DMS153 treated with DMSO at 0.1 percent for 48 hours (cell line): ENCODE results near the gene FFAR4.

Experiments used
- DNase-seq: peaks from one replicate; lab custom pipeline; 2025; ENCODE audit not compliant: unreplicated experiment; lab: John Stamatoyannopoulos, UW

Gene FFAR4

DNA sequence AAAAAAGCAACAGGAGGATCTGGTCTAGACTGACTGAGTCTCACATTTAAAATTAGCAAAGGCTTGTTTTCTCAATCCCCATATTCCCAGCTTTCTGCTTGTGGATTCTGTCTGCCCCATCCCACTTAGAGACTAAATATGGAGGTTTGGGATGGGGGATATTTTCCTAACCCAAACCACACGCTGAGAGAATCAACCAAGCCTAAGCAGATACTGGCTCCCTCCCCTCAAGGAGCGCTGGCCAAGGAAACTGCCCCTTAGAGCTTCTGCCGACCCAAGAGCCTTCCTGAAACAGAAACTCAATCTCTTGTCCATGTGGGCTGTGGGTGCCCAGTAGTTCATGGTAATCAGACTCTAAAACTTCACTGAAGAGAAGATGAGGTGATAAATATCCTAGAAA is 3.9 kb downstream of the FFAR4 start:
- no peak for DNase-seq

DNA sequence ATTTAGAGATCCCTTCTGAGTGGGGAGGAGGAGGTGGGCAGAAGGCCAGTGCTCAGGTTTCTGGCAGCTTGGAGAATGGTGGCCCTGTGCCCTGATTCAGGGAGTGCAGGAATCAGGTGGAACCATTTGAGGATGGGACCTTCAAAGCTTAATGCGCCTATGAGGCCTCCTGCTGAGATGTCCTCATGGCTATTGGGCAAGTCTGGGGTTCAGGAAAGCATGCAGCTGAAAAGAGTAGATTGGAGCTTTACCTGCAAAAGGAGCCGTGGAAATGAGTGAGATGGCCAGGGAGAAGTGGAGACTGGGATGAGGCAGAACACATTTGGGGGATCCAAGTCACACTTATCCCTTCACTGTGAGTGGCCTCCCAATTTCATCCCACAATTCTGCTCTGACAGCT is 6.1 kb downstream of the FFAR4 start:
- no peak for DNase-seq

DNA sequence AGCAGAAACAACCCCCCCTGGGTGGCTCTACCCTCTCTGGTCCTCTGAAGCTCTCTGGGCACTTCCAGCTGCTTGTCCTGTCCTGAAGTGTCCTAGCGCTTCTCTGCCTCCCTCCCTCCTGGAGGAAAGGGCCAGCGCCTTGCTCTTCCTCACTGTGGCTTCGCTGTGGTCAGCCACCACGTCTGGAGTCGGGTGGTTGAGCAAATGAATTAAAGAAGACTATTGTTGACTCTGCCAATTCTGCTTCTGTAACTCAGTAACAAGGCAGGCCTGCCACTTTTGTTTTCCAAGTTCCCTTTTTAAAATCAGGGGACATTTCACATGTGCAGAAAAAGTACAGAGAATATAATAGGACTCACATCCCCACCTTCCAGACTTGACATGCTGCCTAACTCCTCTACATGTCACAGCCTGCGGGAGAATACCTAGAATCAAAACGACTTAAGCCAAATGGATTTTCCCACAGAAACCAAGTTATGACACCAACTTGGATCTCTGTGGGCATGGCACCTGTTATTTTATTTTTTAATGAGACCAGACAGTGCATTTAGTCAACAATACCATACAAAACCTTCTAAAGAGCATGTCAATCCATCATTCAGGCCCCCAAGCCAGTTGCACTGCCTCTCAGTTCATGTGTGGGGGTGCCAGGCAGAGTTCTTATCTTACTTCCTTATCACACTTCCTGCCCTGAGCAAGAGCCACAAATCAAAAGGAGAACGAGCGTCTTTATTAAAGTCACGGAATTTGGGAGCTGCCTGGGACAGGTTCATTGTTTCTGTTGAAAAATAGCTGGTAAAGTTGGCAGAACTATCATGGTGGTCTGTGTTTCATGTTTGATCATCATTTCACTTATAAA is 6.8 kb downstream of the FFAR4 start:
- no peak for DNase-seq

DNA sequence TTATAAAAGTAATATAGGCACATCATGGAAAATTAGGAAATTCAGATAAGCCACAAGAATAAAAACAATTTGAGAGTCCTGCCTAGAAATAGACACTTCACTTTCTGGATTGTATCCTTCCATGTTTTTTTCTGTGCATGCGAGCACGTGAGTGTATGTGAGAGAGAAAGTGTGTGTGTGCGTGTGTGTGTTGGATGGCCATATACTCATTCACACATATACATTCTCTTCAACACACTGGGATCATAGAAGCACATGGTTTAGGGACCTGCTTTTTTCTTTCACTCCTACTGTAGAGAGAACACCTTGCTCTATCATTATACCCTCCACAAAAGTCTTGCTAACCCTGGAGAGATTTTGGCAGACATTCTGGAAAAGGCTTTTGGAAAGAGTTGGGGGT is 7.5 kb downstream of the FFAR4 start:
- no peak for DNase-seq

DNA sequence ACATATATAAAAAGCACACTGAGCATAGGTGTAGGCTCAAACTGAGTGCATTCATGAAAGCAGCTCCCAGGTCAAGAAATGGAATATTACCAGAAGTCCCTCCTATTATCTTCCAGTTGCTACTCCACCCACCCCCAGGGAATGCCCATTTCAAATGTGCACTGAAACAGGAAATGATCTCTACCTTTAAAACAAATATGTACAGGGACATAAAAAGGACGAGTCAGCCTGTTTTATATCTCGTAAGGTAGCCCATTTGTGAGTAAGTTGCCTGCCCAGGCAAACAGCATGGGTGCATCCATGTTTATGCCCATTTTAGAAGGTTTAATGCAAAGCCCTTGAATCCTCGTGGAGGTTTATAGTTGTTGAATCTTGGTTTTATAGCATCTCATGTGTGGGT is 10.4 kb downstream of the FFAR4 start:
- DNase-seq, result peak; percentile 72

DNA sequence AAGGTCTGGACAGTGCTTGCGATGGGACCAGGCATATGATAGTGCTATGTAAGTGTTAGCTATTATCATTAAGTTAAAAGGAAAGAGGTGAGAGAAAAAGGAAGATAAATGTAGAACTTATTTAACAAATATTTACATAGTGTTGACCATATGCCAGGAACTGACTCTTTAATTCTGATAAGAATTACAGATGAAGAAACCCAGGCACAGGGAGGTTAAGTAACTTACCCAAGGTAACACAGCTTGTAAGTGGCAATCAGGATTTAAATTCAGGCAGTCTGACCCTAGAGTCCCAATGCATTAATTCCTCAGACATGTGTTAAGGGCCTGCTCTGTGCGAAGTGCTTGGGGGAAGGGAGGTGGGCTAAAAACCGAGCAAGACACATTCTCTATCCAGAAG is 11.1 kb downstream of the FFAR4 start:
- no peak for DNase-seq

DNA sequence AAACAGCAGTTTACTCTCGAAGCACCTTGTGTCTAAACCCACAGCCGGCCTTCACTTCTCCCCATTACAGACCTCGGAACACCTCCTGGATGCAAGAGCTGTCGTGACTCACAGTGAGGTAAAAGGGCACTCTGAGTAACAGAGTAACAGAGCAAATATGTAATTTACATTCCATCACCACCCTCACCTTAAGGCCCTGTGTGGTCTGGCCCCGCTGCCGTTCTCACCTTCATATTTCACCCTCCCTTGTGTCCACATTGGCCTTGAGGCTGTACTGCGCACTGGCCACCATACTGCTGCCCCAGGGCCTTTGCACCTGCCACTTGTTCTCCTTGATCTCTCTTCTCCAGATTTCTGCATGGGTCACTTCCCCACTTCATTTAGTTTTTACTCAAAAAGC is 12.6 kb downstream of the FFAR4 start:
- DNase-seq, result no peak

DNA sequence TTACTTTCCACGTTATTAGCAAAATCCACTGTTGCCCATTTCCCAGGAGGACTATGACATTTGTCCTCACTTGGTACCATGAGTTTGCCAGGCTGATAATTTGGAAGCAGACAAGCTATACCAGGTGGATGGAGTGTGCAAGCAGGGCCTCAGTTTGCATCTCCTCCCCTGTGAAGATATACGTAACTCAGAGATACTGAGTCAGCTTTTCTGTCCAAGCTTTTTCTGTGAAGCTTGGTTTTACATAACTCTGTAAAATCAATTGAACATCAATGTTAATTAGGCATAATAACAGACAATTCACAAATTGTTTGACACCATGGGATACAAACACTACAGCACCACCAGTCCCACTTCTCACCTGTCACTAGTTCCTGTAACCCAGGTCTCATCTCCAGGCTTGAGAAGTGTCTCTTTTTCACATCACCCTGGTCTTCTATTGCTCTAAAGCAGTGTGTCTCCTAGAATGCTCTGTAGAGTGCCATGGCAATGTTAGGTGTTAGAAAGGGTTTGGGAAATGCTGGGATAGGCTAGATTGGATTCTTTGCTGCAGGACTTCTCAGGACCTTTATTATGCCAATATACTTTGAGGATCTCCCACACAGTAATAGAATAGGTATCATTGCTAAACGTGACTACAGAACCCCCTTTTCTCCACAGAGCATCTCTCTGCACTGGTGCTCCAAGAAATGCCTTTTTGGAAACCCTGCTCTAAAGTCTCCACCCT is 13.7 kb downstream of the FFAR4 start:
- DNase-seq, result no peak

DNA sequence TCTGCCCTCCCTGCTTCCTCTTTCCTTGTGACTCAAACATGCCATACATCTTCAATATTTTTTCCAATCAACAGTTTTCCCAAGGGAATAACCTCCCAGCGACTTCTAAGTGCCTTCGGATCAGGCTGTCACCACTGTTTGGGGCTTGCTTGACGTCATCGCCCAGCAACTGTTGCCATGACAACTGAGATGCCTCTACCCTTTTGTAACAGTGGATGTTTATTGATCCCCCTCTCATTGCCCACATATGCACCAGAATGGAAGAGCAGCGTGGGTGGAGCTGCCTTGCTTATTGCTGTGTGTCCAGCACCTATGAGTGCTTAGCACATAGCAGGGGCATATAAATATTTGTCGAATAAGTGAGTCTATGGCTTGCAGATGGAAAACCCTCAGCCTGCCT is 14.4 kb downstream of the FFAR4 start:
- peak; percentile 35 for DNase-seq

DNA sequence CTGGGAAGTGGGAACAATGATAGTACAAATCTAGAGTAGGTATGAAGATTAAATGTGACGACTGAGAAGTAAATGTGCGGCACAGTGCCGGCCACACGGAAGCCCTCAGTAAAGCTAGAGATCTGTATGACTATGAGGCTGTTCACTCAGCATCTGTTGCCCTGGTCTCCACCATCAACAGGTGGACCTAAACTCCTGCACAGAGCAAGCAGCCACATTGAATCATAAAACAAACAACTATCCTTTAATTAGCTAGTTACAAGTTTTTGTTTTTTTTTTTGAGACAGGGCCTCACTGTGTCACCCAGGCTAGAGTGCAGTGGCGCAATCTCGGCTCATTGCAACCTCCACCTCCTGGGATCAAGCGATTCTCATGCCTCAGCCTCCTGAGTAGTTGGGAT is 18.0 kb downstream of the FFAR4 start:
- DNase-seq, result no peak

DNA sequence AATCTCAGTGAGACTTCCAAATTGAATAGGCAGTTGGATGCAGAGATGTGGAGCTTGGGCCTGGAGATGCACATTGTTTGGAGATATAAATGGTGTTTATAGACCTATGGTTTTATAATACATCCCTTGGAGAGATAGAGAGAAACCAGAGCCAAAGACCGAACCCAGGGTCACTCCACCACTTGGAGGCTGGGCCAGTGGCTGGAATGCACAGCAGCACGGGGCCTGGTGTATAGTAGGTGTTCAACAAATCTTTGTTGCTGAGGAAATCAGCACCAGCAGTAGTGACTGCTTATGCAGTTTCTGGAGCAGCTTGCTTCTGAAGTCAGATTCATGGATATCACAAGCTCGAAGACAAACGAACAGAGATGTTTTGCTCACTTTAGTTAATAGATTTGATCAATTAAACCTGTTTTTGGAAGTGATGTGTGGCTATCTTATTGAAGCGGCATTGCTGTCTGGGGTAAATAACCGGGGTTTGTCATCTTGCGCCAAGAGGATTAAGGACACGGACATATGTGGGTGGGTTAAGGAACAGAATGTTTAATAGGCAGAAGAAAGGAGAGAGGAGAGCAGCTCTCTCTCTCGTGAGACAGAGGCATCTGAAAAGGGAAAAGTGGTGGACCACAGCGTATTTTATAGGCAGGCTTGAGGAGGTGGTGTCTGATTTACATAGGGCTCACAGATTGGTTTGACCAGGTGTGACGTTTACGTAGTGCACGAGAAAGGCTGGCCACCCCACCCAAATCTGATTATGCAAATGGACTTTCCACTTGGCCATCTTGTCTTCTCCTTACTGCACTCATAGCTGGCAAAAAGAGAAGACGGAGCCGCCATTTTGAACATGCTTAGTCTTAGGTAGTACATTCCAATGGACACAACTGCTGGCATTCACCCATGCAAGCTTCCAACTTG is 23.4 kb downstream of the FFAR4 start:
- no peak for DNase-seq

DNA sequence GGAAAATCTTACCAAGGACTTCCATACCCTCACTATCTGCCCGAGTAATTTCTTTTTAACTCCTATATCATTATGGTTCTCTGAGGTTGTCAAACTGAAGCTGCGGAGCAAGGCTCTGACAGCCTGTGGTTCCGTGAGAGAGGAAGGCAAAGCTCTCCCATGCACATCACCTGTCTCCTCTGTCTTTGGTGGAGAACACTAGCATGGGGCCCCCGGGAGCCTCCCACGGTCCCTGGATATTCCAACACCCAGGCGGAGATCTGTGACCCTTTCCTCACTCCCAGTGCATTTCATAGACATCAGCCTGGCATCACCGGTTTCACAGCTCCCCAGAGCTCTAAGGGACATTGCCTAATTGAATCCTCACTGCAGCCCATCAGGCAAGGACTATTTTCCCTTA is 24.2 kb downstream of the FFAR4 start:
- no peak for DNase-seq

DNA sequence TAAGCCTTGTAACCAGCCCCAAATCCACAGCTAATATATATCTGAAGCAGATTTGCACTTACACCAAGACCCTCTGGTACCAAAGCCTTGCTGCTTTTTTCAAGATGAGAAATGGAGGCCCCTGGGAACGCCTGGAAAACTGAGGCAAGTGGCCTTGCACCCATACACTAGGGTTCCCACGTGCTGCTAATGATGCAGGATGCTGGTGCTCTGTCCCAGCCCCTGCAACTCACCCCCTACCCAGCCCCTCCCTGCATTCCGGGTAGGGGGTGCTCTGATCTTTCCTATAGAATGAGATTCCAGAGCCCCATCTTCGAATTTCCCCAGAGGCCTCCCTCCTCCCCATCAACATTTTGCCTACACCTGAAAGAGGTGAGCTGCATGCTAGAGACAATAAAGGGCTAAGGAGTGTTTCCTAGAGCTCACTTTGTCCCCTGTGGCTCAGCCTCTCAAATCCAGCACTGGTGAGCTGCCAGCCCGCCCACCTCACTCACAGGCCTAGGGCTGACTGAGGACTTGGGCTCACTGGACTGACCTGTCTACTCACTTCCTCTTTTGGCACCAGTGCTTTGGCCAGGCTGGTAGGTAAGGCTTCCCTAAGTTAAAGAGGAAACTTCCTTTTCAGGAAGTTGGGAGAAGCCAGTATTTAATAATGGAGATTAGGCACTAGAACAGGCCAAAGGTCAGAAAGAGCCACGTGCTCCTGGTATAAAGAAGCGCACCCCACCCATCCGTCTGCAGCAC is 24.8 kb downstream of the FFAR4 start:
- no peak for DNase-seq

DNA sequence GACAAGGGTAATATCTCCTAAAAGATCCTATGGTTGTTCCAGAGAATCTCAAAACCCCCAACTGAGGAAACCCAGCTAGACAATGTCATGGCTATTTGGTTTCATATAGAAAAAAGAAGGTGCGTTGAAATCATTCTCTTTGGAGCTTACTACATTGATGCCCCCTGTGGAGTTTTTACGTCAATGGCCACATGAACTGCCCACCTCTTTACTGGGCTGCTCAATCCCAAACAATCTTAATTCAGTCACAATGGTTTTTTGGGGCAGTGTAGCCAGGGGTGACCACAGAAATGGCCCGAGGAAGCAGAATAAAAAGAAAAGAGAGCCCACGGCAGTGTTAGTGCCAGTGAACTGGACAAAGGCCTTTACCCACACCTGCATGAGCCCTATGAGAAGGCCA is 26.8 kb downstream of the FFAR4 start:
- DNase-seq, result no peak

DNA sequence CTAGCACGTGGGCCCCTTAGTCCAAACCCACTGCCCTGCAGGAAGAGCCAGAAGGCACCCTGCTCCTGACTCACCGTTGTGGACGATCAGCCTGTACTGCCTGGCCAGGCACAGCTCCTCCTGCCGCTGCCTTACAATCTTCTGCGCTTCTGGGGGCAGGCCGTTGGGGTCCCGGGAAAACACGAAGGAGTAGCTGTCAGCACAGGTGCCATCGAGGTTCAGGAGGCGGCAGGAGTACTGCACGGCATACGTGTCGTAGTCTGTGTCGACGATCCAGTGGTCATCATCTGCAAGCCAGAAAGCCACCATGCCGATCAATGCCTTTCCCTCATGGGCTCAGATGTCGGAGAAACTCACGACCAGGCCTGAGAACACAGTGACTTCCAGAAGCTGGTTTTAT is 27.3 kb downstream of the FFAR4 start:
- no peak for DNase-seq

DNA sequence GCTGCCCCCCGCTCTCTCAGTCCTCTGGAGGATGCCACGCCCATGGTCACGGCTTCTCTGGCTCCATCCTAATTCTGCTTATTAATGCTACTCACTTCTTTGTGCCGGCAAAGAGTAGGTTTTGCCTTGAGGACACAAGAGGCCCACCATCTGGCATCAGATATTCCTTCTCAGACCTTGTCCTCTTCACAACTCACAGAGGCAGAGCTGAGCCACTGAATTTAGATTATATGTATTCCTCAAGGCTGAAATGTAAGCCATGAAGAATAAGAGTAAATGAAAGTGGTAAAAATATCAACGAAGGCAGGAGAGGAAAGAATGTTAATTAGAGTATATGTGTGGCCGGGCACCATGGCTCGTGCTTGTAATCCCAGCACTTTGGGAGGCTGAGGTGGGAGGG is 28.1 kb downstream of the FFAR4 start:
- DNase-seq, result no peak

DNA sequence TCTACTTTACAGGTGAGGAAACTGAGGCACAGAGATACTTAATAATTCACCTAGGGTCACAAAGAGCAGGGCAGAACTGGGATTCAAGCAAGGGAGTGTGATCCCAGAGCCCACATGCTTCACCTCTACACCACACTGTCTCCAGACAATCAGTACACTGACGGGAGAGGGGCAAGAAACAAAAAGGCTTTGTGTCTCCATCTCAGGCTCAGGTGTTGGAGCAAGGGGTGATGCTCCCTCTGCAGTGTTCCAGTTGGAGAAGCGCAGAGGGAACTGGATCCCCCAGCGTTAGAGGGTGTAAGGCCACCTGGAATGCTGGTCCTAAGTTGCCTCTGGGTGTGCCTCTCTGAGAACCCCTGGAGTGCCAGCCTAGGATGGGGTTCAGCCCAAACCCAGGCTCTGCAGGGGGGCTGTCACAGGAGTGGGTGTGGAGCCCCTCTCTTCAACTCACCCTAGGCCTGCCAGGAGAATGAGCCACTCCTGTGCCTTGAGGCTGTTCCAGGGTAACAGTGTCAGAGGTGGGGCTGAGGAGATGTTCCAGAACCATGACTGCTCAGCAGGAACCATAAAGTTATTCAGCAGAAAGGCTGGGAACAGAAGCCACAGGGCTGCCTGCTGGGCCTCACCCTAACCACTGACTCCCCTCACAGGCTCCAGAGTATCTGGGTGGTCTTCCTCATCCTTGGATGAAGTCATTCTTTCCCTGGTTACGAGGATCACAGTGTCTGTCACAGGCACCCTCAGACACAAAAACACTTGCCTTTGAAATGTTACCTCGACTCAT is 29.1 kb downstream of the FFAR4 start:
- no peak for DNase-seq

DNA sequence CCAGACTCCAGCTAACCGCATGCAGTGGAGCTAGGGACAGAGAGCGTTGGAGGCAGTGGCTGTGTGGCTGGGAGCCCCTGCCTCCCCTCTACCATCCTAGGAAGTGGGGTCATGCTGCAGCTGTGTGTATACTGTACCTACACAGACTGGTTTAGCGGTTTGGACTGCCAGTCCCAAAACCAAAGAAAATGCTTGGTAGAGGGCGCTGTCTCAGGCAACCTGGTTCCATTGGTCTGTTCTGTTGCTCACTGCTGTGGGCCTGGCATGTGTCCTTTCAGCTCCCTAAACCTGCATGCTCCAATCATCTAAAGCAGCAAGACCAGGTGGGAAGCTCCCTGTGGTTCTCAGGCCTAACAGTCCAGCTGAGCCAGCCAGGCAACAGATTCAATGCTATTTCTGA is 30.1 kb downstream of the FFAR4 start:
- DNase-seq, result no peak

DNA sequence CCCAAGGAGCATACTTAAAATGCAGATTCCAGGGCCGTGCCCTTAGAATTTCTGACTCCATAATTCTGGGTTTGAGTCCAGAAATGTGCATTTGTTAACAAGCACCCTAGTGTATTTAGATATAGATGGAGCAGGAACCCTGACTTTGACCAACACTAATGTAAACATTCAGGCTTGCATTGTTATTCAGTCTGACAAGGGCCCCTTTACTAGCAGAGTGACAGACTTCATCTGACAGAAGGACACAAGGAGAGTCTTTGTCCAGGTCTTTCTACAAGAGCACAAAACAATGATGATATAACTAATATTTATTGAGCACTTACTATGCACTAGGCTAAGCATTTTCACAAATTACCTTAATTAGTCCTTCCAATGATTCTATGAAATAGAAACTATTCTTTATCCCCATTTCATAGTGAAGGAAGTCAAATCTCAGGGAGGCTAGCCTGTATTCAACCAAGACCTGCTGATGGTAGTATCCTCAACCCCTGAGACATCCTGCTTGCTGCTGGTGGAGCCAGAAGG is 30.7 kb downstream of the FFAR4 start:
- DNase-seq, result no peak

DNA sequence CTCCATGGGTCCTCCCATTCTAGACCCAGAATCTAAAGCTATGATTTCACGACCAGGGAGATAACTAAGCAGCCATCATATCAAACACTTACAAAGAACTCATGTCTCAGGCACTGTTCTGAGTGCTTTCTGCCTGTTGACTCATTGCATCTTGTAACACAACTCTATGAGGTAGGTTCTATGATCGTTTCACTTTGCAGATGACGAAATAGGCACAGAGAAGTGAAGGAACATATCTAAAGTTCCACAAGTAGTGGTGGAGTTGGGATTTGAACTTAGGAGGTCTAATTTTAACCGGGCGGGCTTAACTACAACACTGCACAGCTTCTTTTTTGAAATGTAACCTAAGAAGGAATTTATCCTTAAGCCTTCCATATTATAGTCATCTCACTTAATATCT is 31.7 kb downstream of the FFAR4 start:
- no peak for DNase-seq
